KOPT-K1 (cell line): ENCODE measurements around the gene IFI16.
"Not testable (repeated sequence)": the region's sequence is repeated elsewhere in the genome, so short reads cannot be mapped to it uniquely, and the experiment has no call there.

Experiments used
- H3K27ac ChIP-seq: fragments of 200-600 bp; sonication (generic); 2 replicates; pipeline ENCODE4 v1.5.1; 2016; ENCODE audit warnings: antibody characterized with exemption, mild to moderate bottlenecking, low read depth, low read length; ENCODE audit not compliant: poor library complexity, severe bottlenecking
- H3K36me3 ChIP-seq: fragments of 200-600 bp; sonication (generic); 2 replicates; pipeline ENCODE4 v1.5.1; 2017; ENCODE audit warnings: antibody characterized with exemption, mild to moderate bottlenecking, low read length, moderate library complexity; ENCODE audit not compliant: insufficient read depth
- H3K9me3 ChIP-seq: fragments of 200-600 bp; sonication (generic); 2 replicates; pipeline ENCODE4 v1.5.1; 2017; ENCODE audit warnings: antibody characterized with exemption, low read length, mild to moderate bottlenecking; ENCODE audit not compliant: insufficient read depth, poor library complexity, severe bottlenecking

The IFI16 gene

DNA sequence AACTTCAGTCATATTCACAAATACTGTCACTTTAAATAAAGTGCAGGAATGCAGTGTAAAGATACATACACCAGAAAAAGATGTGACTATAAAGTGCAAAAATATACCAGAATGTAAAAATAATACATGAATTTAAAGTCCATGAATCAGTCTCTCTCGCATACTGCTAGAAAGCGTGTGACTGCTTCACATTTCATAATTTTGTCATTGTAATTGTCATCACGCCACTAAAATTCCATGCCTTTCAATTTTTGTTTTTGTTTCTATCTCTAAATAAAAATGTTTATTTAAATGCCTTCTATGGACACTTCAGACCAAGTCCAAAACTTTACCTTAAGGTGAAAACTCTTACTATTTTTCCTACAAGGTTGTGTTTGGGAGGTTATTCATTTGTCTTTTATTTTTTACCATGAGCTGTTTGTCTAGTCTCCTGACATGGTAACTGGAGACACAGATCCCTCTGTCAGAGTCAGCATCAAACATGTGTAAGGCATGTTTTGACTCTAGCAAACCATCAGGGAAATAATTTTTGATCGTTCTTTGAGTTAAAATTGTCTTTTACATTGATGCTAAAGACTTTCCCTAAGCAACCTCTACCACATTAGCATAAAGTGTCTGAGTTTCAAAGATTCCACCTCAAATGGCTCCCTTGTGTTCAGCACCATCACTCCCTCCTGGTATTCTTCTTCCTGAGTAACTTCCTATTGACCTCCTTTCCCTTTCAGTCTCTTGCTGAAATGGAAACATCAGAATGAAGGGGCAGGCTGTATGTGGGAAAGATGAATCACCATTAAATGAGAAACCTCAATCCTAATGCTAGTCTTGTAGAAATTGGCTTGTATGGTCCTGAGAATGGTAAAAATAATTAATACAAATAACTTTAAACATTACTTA, 80.8 kb downstream of the IFI16 start:
- Histone ChIP-seq H3K36me3 (no peaks in the 10 kb centered on the region), H3K9me3 (no peaks in the 10 kb centered on the region), H3K27ac (no peak overlapping the region)

DNA sequence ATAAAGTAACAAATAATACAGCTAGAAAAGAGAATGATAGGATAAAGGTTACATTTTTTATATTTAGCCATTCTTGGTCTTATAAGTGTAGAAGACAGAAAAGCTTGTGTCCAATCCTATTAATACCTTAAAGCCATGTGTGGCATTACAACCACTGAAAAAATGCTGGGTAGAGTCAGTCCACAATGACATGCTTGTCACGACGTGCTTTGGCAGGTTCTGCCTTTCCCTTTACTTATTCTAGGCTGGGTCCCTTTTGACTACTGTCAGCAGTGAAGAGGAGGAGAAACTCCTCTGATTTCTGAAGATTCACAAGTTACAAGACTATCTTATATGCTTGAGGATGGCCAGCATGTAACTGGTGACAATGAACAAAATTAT, 81.5 kb downstream of the IFI16 start:
- Histone ChIP-seq H3K27ac (no peak overlapping the region), H3K9me3 (no peaks in the 10 kb centered on the region), H3K36me3 (no peaks in the 10 kb centered on the region)

DNA sequence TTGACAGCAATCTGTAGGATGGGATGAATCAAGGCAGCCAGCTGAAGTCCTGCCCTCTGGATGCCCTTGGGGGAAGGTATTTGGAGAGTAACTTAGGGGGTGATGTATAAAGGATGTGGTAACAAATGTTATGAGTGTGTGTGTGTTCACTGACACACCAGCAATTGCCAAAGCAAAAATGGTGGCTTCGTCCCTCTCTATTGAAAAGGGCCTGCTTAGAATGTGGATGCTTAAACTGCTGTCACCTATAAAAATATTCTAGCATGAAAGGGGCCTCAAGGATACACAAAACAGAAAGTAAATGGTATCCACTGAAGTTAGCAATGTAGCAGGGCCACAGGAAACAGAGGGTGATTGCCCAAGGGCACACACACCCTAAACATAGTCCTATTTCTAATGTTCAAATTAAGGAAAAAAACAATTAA, 81.9 kb downstream of the IFI16 start:
- Histone ChIP-seq H3K9me3 (no peaks in the 10 kb centered on the region), H3K36me3 (no peaks in the 10 kb centered on the region), H3K27ac (no peak overlapping the region)

DNA sequence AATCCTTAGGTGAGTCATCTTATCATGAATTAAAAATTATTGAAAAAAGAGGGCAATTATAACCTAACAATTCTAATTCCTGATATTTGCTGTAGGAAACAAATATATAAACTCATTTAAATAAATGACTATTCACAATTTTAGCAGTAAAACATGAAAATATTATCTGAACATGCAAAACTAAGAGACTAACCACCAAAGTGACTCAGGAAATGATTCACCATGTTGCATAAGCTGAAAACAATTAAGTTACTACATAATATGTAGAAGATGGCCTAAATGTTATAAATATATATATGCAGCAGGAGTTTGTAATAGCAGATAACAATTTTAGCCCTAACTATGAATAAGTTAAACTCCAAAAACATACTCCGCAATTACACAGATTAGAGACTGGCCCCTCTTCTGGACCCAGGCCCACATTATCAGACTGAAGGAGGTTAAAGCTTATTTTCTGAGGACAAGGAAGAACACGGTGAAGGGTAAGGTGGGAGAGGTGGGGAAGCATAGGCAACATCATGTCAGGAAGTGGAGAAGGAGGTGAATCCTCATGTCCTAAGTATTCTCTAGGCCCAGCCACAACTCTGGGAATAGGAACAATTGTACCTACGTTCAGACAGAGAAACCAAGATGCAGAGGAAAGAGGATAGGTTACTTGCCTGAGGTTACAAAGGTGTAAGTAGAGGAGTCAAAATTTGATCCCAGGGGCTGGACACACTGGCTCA, 82.5 kb downstream of the IFI16 start:
- H3K9me3 ChIP-seq, result no peaks in the 10 kb centered on the region
- H3K36me3 ChIP-seq, result no peaks in the 10 kb centered on the region
- H3K27ac ChIP-seq, result no peak overlapping the region

DNA sequence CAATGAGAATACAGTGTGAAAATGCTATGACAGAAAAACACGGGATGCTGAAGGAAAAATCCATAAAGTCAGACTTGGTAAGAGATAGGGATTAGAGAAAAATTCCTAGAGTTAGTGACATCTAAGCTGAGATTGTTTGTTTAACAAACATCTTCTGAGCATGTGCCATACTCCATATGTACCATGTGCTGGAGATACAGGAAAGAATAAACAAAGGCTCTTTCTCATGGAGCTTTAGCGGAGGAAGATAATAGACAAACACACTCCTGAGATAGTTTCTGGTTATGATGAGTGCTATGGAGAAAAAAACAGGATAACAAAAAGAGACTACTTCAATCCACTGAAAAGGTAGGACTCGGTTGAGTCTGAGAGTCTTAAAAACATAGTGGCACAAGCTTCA, 88.9 kb downstream of the IFI16 start:
- H3K27ac ChIP-seq, result no peak overlapping the region
- no peaks in the 10 kb centered on the region for H3K9me3 ChIP-seq
- no peaks in the 10 kb centered on the region for H3K36me3 ChIP-seq

DNA sequence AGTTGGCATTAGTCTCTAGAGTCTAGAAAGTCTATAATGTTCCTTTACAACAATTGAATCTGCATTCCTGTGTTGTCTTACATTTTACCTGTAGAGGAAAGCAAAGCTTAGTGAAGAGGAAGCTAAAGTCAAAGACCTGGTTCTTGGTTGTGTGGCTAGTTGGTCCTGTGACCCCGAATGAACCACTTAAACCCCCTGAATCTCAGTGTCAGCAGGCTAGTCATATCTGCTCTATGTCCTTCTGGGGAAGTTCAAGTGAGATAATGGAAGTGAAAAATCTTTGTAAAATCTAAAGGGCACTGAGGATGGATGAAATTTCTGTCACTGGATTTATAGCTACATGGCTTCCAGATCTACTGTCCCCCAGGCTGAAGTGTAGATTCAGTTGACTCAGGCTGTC, 90.9 kb downstream of the IFI16 start:
- H3K9me3 ChIP-seq, result peaks cover 10% of the 10 kb centered on the region
- H3K27ac ChIP-seq, result no peak overlapping the region
- H3K36me3 ChIP-seq, result no peaks in the 10 kb centered on the region

DNA sequence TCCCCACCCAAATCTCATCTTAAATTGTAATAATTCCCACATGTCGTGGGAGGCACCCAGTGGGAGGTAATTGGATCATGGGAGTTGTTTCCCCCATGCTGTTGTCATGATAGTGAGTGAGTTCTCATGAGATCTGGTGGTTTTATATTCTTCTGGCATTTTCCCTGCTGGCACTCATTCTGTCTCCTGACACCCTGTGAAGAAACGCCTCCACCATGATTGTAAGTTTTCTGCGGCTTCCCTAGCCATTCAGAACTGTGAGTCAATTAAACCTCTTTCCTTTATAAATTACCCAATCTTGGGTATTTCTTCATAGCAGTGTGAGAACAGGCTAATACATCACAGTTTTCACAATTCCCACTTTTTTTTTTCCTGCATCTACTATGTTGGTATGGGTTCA, 93.3 kb downstream of the IFI16 start:
- H3K36me3 ChIP-seq, H3K27ac ChIP-seq: not testable (repeated sequence)
- H3K9me3 ChIP-seq, result peaks cover 13% of the 10 kb centered on the region
